WERI-Rb-1 (cell line): ENCODE results near the gene IL17RC.
"Not testable (repeated sequence)": the region's sequence is repeated elsewhere in the genome, so short reads cannot be mapped to it uniquely, and the experiment has no call there.

Experiments
- DNase-seq: peaks from one replicate; pipeline ENCODE4 v3.0.0-alpha.2; 2020
- H3K27ac ChIP-seq: fragments of 250-450 bp; sonication (Bioruptor Pico); 2 replicates; pipeline ENCODE4 v1.5.1; 2020; ENCODE audit warnings: mild to moderate bottlenecking, moderate library complexity
- H3K27me3 ChIP-seq: fragments of 250-450 bp; sonication (Bioruptor Pico); 2 replicates; pipeline ENCODE4 v1.5.1; 2021; ENCODE audit warnings: mild to moderate bottlenecking, low read depth, moderate library complexity; ENCODE audit not compliant: insufficient read depth, severe bottlenecking
- H3K36me3 ChIP-seq: fragments of 250-450 bp; sonication (Bioruptor Pico); 2 replicates; pipeline ENCODE4 v1.5.1; 2020; ENCODE audit warnings: mild to moderate bottlenecking, moderate library complexity
- H3K4me3 ChIP-seq: 2 replicates; pipeline ENCODE4 v1.5.1; 2011; ENCODE audit warnings: low read depth, mild to moderate bottlenecking, control low read depth, low read length
- H3K9me3 ChIP-seq: fragments of 250-450 bp; sonication (Bioruptor Pico); 2 replicates; pipeline ENCODE4 v1.5.1; 2021; ENCODE audit warnings: mild to moderate bottlenecking, moderate library complexity; ENCODE audit not compliant: severe bottlenecking
- CTCF ChIP-seq: IDR thresholded peaks from 2 replicates; pipeline ENCODE4 v1.5.1; 2011; ENCODE audit warnings: low read depth, mild to moderate bottlenecking, control low read depth, inconsistent platforms, low read length

IL17RC gene

GRCh38 chr3:9890249-9891071, 26.4 kb upstream of the IL17RC start, which contains the start of gene JAGN1:
JAGN1 (plus strand) TSS chr3:9890610; CDS start chr3:9890723, 113 bp downstream.
- Histone ChIP-seq H3K9me3 (no peaks in the 10 kb centered on the region), H3K36me3 (peaks cover 24% of the 10 kb centered on the region), H3K4me3 (peak within 1 kb of the TSS; percentile 86), H3K27ac (peak within 1 kb of the TSS; percentile 87), H3K27me3 (no peaks in the 10 kb centered on the region)
- peak; percentile 89 for DNase-seq
- TF ChIP-seq CTCF: no peak

DNA sequence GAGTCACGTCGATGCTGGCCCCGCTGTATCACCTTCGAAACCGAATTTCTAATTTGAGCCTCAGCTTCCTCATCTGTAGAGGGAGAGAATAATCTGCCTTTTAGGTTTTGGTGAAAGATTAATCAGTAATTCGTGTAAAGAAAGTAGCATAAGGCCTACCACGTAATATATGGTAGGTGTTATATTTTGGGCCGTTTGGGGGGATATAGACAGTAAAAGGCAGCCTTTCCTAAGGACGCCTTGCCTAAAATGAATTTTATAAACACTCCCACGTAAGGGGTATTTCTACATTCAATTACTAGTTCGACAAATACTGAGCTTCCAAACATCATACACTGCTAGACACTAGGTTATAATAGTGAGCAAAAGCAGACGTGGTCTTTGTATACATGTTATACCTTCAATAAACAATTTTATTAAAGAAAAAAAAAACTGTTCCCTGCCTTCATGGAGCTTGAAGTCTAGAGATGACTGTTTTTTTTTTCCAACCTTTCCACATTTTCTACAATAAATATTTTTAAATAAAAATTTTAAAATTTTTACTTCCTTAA, 25.8 kb upstream of the IL17RC start:
- H3K36me3 ChIP-seq: peaks cover 24% of the 10 kb centered on the region
- H3K27ac ChIP-seq: peak overlapping the region; percentile 87
- no peak for DNase-seq
- no peak for TF ChIP-seq CTCF
- H3K27me3 ChIP-seq: no peaks in the 10 kb centered on the region
- no peaks in the 10 kb centered on the region for H3K9me3 ChIP-seq
- H3K4me3 ChIP-seq: peak overlapping the region; percentile 86

DNA sequence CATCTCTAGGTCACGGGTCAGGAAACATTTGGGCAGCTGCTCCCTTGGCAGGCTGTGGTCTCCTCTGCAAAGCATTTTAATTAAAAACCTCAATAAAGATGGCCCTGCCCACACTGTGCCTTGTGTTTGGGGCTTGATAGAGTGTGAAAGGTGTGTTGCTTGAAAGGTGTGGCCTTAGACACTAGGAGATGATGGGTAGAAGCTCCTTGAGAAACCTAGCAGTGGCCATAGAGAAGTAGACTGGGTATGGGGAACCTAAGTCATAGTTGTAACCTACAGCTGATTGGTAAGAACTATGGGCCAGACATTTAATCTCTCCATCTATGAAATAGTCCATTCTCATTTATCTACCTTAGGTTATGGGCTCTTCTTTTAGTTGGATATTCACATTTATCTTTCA, 23.2 kb upstream of the IL17RC start:
- peaks cover 24% of the 10 kb centered on the region for H3K36me3 ChIP-seq
- H3K27ac ChIP-seq: no peak overlapping the region
- H3K27me3 ChIP-seq: no peaks in the 10 kb centered on the region
- no peak overlapping the region for H3K4me3 ChIP-seq
- no peak for DNase-seq
- TF ChIP-seq CTCF: no peak
- no peaks in the 10 kb centered on the region for H3K9me3 ChIP-seq

- not testable (repeated sequence) for H3K4me3 ChIP-seq, DNase-seq, H3K9me3 ChIP-seq, H3K27me3 ChIP-seq, H3K27ac ChIP-seq
- H3K36me3 ChIP-seq: peaks cover 24% of the 10 kb centered on the region
These were observed 21.2 kb upstream of the IL17RC start for GRCh38 chr3:9895715-9896114.

DNA sequence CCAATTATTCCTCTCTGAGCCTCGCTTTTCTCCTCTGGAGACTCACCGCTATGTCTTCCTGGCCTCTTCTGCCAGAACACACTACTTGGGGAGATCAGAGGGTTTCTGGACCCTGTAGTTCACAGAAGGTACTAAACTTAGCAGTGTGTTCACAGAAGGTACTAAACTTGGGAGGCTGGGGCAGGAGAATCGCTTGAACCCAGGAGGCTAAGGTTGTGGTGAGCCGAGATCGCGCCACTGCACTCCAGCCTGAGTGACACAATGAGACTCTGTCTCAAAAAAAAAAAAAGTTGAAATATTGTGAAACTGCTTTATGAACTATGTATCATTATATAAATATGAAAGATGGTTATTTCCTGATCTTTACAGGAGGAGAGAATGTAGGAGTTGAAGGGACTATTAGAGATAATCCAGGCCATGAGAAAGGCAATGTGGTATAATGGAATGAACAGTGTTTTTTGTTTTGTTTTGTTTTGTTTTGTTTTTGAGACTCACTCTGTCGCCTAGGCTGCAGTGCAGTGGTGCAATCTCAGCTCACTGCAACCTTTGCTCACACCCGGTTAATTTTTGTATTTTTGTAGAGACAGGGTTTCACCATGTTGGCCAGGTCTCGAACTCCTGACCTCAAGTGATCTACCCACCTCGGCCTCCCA, 20.0 kb upstream of the IL17RC start:
- H3K4me3 ChIP-seq, H3K27me3 ChIP-seq, H3K27ac ChIP-seq, H3K9me3 ChIP-seq, DNase-seq: not testable (repeated sequence)
- H3K36me3 ChIP-seq: peaks cover 20% of the 10 kb centered on the region

DNA sequence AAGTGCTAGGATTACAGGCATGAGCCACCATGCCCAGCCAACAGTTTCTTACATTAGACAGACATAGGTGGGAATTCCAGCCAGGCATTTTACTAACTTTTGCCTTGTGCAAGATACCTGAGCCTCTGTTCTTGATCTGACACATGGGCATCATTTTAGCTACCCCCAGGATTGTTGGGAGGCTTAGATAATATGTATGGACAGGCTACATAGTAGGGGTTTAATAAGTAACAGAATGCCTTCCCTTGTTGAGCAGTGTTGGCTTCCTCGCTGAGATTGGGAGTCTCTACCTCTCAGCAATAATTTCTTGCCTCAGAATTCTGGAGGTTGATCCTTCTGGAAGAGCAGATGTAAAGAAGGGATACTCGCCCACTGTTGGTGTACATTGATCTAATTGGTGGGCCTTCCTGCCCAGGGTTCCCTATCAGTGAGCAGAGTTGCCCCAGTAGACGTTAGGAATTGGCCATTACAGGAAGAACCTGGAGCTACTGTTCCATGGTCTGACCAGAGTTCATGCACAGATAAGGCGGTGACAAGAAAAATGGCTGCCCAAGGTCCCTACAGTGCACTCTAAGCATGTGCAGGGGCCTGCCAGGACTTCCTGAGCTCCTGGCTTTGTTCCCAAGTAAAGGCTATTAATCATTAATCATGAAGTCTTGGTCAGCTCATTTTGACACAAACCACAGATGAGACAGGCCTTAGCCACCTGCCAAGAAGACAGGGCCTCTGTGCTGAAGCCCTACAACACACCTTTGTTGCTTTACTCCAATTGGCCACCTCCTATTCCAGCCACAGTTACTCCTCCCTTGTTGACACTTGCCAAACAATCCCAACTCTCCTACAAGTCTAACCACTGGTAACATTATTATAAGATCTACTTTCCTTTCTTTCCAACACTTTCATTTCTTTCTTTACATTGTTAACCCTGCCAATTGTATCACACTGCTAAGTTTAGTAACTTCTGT, 19.2 kb upstream of the IL17RC start:
- Histone ChIP-seq H3K4me3 (no peak overlapping the region), H3K9me3 (no peaks in the 10 kb centered on the region), H3K27me3 (no peaks in the 10 kb centered on the region), H3K36me3 (peaks cover 15% of the 10 kb centered on the region), H3K27ac (no peak overlapping the region)
- no peak for DNase-seq
- TF ChIP-seq CTCF: no peak
